ENCODE results near the gene POLR2L.

- TF ChIP-seq, protein P1, sequence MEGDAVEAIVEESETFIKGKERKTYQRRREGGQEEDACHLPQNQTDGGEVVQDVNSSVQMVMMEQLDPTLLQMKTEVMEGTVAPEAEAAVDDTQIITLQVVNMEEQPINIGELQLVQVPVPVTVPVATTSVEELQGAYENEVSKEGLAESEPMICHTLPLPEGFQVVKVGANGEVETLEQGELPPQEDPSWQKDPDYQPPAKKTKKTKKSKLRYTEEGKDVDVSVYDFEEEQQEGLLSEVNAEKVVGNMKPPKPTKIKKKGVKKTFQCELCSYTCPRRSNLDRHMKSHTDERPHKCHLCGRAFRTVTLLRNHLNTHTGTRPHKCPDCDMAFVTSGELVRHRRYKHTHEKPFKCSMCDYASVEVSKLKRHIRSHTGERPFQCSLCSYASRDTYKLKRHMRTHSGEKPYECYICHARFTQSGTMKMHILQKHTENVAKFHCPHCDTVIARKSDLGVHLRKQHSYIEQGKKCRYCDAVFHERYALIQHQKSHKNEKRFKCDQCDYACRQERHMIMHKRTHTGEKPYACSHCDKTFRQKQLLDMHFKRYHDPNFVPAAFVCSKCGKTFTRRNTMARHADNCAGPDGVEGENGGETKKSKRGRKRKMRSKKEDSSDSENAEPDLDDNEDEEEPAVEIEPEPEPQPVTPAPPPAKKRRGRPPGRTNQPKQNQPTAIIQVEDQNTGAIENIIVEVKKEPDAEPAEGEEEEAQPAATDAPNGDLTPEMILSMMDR (IDR thresholded peaks at IDR 0.05 in 2 of 3, conservative IDR thresholded peaks at IDR 0.05 in 1 of 3; ENCODE audit: borderline replicate concordance in 1 of 3, insufficient read depth in 1 of 3, low read depth in 2 of 3, low read length in 2 of 3): no peak
- TF ChIP-seq POLR2AphosphoS5 (IDR thresholded peaks at IDR 0.05; ENCODE audit: low read depth, low read length) (no peak), EZH2 (IDR thresholded peaks at IDR 0.05) (no peak), POLR2A (IDR thresholded peaks at IDR 0.05; ENCODE audit: borderline replicate concordance, extremely low read depth, insufficient read depth, insufficient read length) (no peak), ZFX (IDR thresholded peaks at IDR 0.05) (no peak), MAX (IDR thresholded peaks at IDR 0.05) (no peak), FOSL1 (IDR thresholded peaks at IDR 0.05; ENCODE audit: low read depth) (no peak)
- TF ChIP-seq, protein P2, sequence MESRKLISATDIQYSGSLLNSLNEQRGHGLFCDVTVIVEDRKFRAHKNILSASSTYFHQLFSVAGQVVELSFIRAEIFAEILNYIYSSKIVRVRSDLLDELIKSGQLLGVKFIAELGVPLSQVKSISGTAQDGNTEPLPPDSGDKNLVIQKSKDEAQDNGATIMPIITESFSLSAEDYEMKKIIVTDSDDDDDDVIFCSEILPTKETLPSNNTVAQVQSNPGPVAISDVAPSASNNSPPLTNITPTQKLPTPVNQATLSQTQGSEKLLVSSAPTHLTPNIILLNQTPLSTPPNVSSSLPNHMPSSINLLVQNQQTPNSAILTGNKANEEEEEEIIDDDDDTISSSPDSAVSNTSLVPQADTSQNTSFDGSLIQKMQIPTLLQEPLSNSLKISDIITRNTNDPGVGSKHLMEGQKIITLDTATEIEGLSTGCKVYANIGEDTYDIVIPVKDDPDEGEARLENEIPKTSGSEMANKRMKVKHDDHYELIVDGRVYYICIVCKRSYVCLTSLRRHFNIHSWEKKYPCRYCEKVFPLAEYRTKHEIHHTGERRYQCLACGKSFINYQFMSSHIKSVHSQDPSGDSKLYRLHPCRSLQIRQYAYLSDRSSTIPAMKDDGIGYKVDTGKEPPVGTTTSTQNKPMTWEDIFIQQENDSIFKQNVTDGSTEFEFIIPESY (IDR thresholded peaks at IDR 0.05; ENCODE audit: extremely low read depth, insufficient replicate concordance, low read length): no peak
Observed at GRCh38 chr11:889257-889656, 46.9 kb upstream of the POLR2L start.
